ENCODE results near the gene NOS3. TPM values are rescaled to one million over a fixed set of nuclear protein-coding genes. Genes with fewer than 3 reads are reported as not detected.
"Not testable (repeated sequence)": the region's sequence is repeated elsewhere in the genome, so short reads cannot be mapped to it uniquely, and the experiment has no call there.

NOS3 gene
- total RNA-seq, 1 experiment from 2014 or later: 0.71 TPM

DNA sequence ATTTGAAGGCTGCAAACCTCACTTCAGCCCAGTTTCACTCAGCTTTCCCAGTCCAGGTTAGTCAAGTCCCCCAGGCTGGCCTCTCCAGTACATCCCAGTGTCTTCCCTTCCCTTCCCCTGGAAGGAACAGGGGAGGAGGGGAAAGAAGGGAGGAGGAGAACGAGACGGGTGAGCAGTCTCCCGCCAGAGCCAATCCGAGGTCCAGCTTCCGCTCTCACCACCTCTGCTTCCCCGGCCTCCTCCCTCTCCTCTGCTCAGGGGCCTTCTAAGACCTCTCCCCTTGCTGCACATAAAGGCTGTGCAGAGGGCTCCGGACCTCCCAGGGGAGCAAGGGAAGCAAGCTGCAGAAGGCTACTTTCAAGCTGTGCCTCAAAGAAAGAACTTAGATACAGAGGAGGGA is 29.4 kb downstream of the NOS3 start:
- Mint-ChIP-seq H3K27me3 (ENCODE audit: unreplicated experiment) (peaks cover 64% of the 10 kb centered on the region), H3K36me3 (ENCODE audit: insufficient read depth, unreplicated experiment) (peaks cover 10% of the 10 kb centered on the region), H3K27ac (ENCODE audit: unreplicated experiment) (no peak overlapping the region), H3K4me1 (ENCODE audit: low read depth, unreplicated experiment) (peaks cover 26% of the 10 kb centered on the region), H3K4me3 (ENCODE audit: low read depth, unreplicated experiment) (no peak overlapping the region), H3K9me3 (ENCODE audit: low read depth, unreplicated experiment) (no peaks in the 10 kb centered on the region)
- TF ChIP-seq, protein P1, sequence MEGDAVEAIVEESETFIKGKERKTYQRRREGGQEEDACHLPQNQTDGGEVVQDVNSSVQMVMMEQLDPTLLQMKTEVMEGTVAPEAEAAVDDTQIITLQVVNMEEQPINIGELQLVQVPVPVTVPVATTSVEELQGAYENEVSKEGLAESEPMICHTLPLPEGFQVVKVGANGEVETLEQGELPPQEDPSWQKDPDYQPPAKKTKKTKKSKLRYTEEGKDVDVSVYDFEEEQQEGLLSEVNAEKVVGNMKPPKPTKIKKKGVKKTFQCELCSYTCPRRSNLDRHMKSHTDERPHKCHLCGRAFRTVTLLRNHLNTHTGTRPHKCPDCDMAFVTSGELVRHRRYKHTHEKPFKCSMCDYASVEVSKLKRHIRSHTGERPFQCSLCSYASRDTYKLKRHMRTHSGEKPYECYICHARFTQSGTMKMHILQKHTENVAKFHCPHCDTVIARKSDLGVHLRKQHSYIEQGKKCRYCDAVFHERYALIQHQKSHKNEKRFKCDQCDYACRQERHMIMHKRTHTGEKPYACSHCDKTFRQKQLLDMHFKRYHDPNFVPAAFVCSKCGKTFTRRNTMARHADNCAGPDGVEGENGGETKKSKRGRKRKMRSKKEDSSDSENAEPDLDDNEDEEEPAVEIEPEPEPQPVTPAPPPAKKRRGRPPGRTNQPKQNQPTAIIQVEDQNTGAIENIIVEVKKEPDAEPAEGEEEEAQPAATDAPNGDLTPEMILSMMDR (IDR thresholded peaks at IDR 0.05; ENCODE audit: unreplicated experiment): no peak
- CTCF ChIA-PET: interaction anchor here (1.1 to 1.2 kb wide), 2 partner anchors 12 to 59 kb away, joined by 3 to 6 read pairs; no protein-coding TSS in a partner anchor
- no peak for DNase-seq
- intact Hi-C loops (cut with micrococcal nuclease; ENCODE audit: unreplicated experiment): loop anchor here (10.0 kb wide), 1 partner anchor 55 kb away; no protein-coding TSS in a partner anchor
- BruUV-seq (replicated peaks): no TSS peak

DNA sequence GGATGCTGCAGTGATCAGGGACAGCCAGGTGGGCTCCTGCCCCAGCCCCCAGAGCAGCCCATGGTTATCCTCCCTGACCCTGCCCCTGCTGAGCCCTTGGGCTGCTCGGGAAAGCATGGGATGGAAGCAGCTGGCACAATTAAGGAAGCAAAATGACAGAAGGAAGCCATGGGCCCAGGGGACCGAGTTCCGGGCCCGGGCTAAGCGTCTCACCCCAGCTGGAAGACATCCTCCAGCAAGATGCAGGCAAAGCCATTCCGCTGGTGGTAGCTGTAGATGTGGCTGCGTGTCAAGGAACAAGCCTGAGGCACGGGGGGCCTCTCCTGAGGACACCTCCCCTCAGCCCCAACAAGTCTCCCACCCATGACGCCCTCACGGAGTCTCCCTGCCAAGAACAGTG is 32.4 kb downstream of the NOS3 start:
- intact Hi-C loops (cut with micrococcal nuclease; ENCODE audit: unreplicated experiment): loop anchor here (10.0 kb wide), 1 partner anchor 58 kb away; no protein-coding TSS in a partner anchor
- Mint-ChIP-seq H3K4me3 (ENCODE audit: low read depth, unreplicated experiment) (no peak overlapping the region), H3K27ac (ENCODE audit: unreplicated experiment) (no peak overlapping the region), H3K4me1 (ENCODE audit: low read depth, unreplicated experiment) (peaks cover 46% of the 10 kb centered on the region), H3K36me3 (ENCODE audit: insufficient read depth, unreplicated experiment) (peaks cover 17% of the 10 kb centered on the region), H3K27me3 (ENCODE audit: unreplicated experiment) (peaks cover 37% of the 10 kb centered on the region), H3K9me3 (ENCODE audit: low read depth, unreplicated experiment) (no peaks in the 10 kb centered on the region)
- no TSS peak for BruUV-seq (replicated peaks)
- TF ChIP-seq, protein P1 (IDR thresholded peaks at IDR 0.05; ENCODE audit: unreplicated experiment): no peak
- CTCF ChIA-PET: no interaction called here
- DNase-seq: no peak

DNA sequence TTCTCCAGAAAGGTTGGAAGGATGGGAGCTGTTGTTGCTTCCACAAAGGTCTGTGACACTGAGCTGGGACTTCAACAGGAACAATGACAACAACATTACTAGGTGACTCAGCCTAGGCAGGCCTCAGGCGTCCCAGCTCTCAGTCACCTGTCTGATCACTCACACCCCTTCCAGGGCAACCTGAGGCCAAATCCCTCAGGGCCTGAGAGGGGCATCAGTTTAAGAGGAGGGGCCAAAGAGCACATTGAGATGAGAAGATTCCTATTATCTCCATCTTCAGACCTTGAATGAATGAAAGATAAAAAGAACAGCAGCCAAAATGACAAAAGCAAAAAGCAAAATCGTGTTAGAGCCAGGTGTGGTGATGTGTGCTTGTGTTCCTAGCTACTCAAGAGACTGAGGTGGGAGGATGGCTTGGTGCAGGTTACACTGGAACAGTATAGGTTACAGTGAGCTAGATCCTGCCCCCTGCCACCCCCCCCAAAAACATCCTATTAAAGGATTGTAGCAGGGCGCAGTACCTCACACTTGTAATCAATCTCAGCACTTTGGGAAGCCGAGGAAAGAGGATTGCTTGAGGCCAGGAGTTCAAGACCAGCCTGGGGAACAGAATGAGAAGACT is 33.7 kb downstream of the NOS3 start, which contains the start of gene ATG9B:
ATG9B (minus strand) TSS at position 60 of the 622 bp plus-strand sequence. CDS start 71 bp downstream, outside the sequence.
- TF ChIP-seq, protein P1 (IDR thresholded peaks at IDR 0.05; ENCODE audit: unreplicated experiment): no peak
- peak within 1 kb of the TSS; percentile 31 for H3K27ac Mint-ChIP-seq (ENCODE audit: unreplicated experiment)
- CTCF ChIA-PET: interaction anchor here (0.5 to 0.9 kb wide), 4 partner anchors 13 to 553 kb away, joined by 3 to 4 read pairs (median 3); no protein-coding TSS in a partner anchor
- H3K4me1 Mint-ChIP-seq (ENCODE audit: low read depth, unreplicated experiment): peaks cover 51% of the 10 kb centered on the region
- H3K9me3 Mint-ChIP-seq (ENCODE audit: low read depth, unreplicated experiment): no peaks in the 10 kb centered on the region
- peaks cover 24% of the 10 kb centered on the region for H3K36me3 Mint-ChIP-seq (ENCODE audit: insufficient read depth, unreplicated experiment)
- peak; percentile 59 for DNase-seq
- H3K27me3 Mint-ChIP-seq (ENCODE audit: unreplicated experiment): peaks cover 24% of the 10 kb centered on the region
- BruUV-seq (replicated peaks): no TSS peak
- no peak within 1 kb of the TSS for H3K4me3 Mint-ChIP-seq (ENCODE audit: low read depth, unreplicated experiment)
- intact Hi-C loops (cut with micrococcal nuclease; ENCODE audit: unreplicated experiment): loop anchor here (5.0 to 10.0 kb wide), 2 partner anchors 58 to 60 kb away; partner anchors contain the start of genes FASTK and TMUB1

DNA sequence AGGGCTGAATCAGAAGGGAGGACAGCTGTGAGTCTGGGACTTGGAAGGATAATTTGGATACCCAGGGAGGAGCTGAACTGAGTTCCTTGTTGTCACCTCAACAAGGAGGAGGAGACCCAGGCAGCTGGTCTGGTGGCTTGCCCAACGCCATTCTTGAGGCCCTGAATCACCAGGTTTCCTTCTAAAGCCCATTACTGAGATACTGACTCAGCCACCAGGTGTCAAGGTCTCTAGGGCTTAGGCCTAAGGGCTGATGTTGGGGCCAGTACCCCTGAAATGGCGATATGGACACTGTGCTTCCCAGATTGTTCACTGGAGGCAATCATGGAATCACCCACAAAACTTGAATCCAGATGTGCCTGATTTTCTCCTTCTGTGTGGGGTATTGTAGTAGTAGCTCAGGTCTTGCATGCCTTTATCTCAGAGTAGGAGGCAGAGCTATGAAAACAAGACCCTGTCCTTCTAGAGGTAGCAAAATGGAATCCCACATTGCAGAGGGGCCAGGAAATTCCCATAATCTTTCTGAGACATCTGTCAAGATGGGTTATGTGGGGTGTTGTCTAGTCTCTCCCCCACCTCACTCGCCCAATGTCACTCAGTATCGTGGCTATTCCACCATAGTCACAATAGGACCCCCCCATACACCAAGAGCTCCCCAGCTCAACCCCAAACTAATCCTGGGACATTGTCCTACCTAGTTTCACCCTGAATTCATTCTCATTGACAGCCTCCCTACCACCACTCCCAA is 35.3 kb downstream of the NOS3 start:
- CTCF ChIA-PET: no interaction called here
- Mint-ChIP-seq H3K9me3 (ENCODE audit: low read depth, unreplicated experiment) (no peaks in the 10 kb centered on the region), H3K27me3 (ENCODE audit: unreplicated experiment) (peaks cover 9% of the 10 kb centered on the region), H3K4me3 (ENCODE audit: low read depth, unreplicated experiment) (no peak overlapping the region), H3K36me3 (ENCODE audit: insufficient read depth, unreplicated experiment) (peaks cover 22% of the 10 kb centered on the region), H3K4me1 (ENCODE audit: low read depth, unreplicated experiment) (peaks cover 55% of the 10 kb centered on the region), H3K27ac (ENCODE audit: unreplicated experiment) (peak overlapping the region; percentile 94)
- no TSS peak for BruUV-seq (replicated peaks)
- intact Hi-C loops (cut with micrococcal nuclease; ENCODE audit: unreplicated experiment): loop anchor here (5.0 to 10.0 kb wide), 2 partner anchors 56 to 61 kb away; partner anchors contain the start of genes FASTK and TMUB1
- peak; percentile 28 for DNase-seq
- TF ChIP-seq, protein P1 (IDR thresholded peaks at IDR 0.05; ENCODE audit: unreplicated experiment): no peak

DNA sequence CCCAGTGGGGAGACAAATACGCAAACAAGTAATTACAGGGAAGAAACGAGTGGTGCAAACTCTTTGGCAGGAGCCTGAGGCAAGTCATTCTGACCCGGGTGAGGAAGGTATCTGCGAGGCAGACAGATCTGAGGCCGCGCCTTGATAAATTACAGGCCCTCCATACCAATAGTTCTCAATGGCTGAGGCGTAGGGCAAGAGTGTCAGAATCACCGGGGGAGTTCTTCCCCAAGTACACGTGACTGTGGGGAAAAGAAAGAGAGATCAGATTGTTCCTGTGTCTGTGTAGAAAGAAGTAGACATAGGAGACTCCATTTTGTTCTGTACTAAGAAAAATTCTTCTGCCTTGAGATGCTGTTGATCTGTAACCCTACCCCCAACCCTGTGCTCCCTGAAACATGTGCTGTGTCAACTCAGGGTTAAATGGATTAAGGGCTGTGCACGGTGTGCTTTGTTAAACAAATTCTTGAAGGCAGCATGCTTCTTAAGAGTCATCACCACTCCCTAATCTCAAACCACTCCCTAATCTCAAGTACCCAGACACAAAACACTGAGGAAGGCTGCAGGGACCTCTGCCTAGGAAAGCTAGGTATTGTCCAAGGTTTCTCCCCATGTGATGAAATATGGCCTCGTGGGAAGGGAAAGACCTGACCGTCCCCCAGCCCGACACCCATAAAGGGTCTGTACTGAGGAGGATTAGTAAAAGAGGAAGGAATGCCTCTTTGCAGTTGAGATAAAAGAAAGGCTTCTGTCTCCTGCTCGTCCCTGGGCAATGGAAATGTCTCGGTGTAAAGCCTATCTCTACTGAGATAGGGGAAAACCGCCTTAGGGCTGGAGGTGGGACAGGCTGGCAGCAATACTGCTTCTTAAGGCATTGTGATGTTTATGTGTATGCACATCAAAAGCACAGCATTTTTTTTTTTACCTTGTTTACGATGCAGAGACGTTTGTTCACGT is 36.2 kb downstream of the NOS3 start:
- intact Hi-C loops (cut with micrococcal nuclease; ENCODE audit: unreplicated experiment): loop anchor here (5.0 to 10.0 kb wide), 2 partner anchors 55 to 62 kb away; partner anchors contain the start of genes FASTK and TMUB1
- Mint-ChIP-seq H3K4me1 (ENCODE audit: low read depth, unreplicated experiment) (peaks cover 55% of the 10 kb centered on the region), H3K4me3 (ENCODE audit: low read depth, unreplicated experiment) (peak overlapping the region; percentile 82), H3K27ac (ENCODE audit: unreplicated experiment) (peak overlapping the region; percentile 94), H3K36me3 (ENCODE audit: insufficient read depth, unreplicated experiment) (peaks cover 25% of the 10 kb centered on the region)
- not testable (repeated sequence) for BruUV-seq (replicated peaks); H3K27me3 Mint-ChIP-seq (ENCODE audit: unreplicated experiment); DNase-seq; H3K9me3 Mint-ChIP-seq (ENCODE audit: low read depth, unreplicated experiment)
- CTCF ChIA-PET: interaction anchor here (0.7 to 1.4 kb wide), 5 partner anchors 8 to 61 kb away, joined by 3 to 13 read pairs (median 3); partner anchors contain the start of gene CDK5

Data from Calu3 (cell line).